CD4-positive, alpha-beta T cell treated with Interleukin-6 at 100 ng/mL for 8 hours (primary cell): ENCODE results near the gene MLPH.

Experiments used
- DNase-seq: peaks from one replicate; pipeline ENCODE4 v3.0.0-alpha.2; 2020; ENCODE audit warnings: mixed read lengths, low spot score

MLPH gene

GRCh38 chr2:237497838-237498186 is 10.8 kb downstream of the MLPH start:
- DNase-seq: no peak

GRCh38 chr2:237498341-237498740 is 11.3 kb downstream of the MLPH start:
- DNase-seq: no peak

GRCh38 chr2:237500681-237501424 is 13.8 kb downstream of the MLPH start:
- DNase-seq: no peak

- DNase-seq: no peak
These were observed 15.0 kb downstream of the MLPH start for GRCh38 chr2:237501892-237502513.

GRCh38 chr2:237503201-237503600 is 16.1 kb downstream of the MLPH start:
- no peak for DNase-seq

- no peak for DNase-seq
These were observed 18.3 kb downstream of the MLPH start for GRCh38 chr2:237505188-237505939.

- DNase-seq: no peak
These were observed 20.5 kb downstream of the MLPH start for GRCh38 chr2:237507512-237507911.

- no peak for DNase-seq
These were observed 21.3 kb downstream of the MLPH start for GRCh38 chr2:237508361-237508760.

- DNase-seq: no peak
These were observed 22.1 kb downstream of the MLPH start for GRCh38 chr2:237509151-237509550.

GRCh38 chr2:237509905-237510304 is 22.9 kb downstream of the MLPH start:
- no peak for DNase-seq

- no peak for DNase-seq
These were observed 23.6 kb downstream of the MLPH start for GRCh38 chr2:237510502-237511217.

- DNase-seq: no peak
These were observed 24.4 kb downstream of the MLPH start for GRCh38 chr2:237511433-237511832.

- DNase-seq: no peak
These were observed 24.9 kb downstream of the MLPH start for GRCh38 chr2:237511885-237512405.

- DNase-seq: peak; percentile 68
These were observed 25.9 kb downstream of the MLPH start for GRCh38 chr2:237512774-237513466.

- no peak for DNase-seq
These were observed 26.6 kb downstream of the MLPH start for GRCh38 chr2:237513693-237514092.

GRCh38 chr2:237514474-237515130 is 27.6 kb downstream of the MLPH start:
- no peak for DNase-seq

GRCh38 chr2:237515166-237515565 is 28.1 kb downstream of the MLPH start:
- DNase-seq: no peak

GRCh38 chr2:237515621-237516275 is 28.7 kb downstream of the MLPH start:
- DNase-seq: no peak

- DNase-seq: no peak
These were observed 30.1 kb downstream of the MLPH start for GRCh38 chr2:237517163-237517562.

GRCh38 chr2:237517990-237518389 is 30.9 kb downstream of the MLPH start:
- DNase-seq: no peak
